ENCODE measurements around the gene LRRC7.

- TF ChIP-seq CTCF (conservative IDR thresholded peaks at IDR 0.05; ENCODE audit: low read length) (no peak), EZH2phosphoT487 (IDR thresholded peaks at IDR 0.05; ENCODE audit: borderline replicate concordance) (no peak)
These were observed 5.2 kb downstream of the LRRC7 start for GRCh38 chr1:69572921-69573320.
